ENCODE measurements around the gene NMT1. TPM values are rescaled to one million over a fixed set of nuclear protein-coding genes. Genes with fewer than 3 reads are reported as not detected.

The NMT1 gene
- total RNA-seq, 1 donor from 2014 or later, result 85.8 TPM

- H3K27ac Mint-ChIP-seq (ENCODE audit: unreplicated experiment), result no peak overlapping the region
- TF ChIP-seq CTCF (IDR thresholded peaks at IDR 0.05; ENCODE audit: unreplicated experiment), result no peak
- no peak overlapping the region for H3K4me3 Mint-ChIP-seq (ENCODE audit: unreplicated experiment)
- no peaks in the 10 kb centered on the region for H3K9me3 Mint-ChIP-seq (ENCODE audit: unreplicated experiment)
- H3K27me3 Mint-ChIP-seq (ENCODE audit: unreplicated experiment), result peaks cover 8% of the 10 kb centered on the region
- no peak for DNase-seq (ENCODE audit: low spot score)
- H3K36me3 Mint-ChIP-seq (ENCODE audit: low read depth, unreplicated experiment), result peaks cover 43% of the 10 kb centered on the region
- H3K4me1 Mint-ChIP-seq (ENCODE audit: unreplicated experiment), result peaks cover 11% of the 10 kb centered on the region
These were observed 45.0 kb downstream of the NMT1 start for GRCh38 chr17:45106096-45106495.

DNA sequence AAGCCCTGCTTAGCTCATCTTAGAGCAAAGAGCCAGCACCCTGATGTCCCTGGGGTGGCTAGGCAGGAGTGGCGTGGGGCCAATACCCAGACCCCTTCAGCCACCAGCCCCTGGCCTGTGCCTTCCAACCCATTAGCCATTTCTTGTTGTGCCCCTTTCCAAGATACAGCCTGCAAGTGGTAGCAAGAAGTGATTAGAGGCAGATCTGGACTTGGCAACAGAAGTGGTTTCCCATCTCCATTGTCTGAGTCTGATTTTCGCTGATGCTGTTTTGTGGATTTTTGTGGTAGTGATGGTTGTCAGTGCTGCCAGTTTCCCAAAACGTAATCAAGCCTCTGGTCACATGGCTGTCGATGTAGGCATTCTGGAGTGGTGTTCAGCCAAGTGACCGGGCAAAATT, 45.5 kb downstream of the NMT1 start:
- TF ChIP-seq CTCF (IDR thresholded peaks at IDR 0.05; ENCODE audit: unreplicated experiment), result no peak
- no peak for DNase-seq (ENCODE audit: low spot score)
- H3K4me1 Mint-ChIP-seq (ENCODE audit: unreplicated experiment), result peaks cover 13% of the 10 kb centered on the region
- peaks cover 9% of the 10 kb centered on the region for H3K27me3 Mint-ChIP-seq (ENCODE audit: unreplicated experiment)
- H3K9me3 Mint-ChIP-seq (ENCODE audit: unreplicated experiment), result no peaks in the 10 kb centered on the region
- no peak overlapping the region for H3K4me3 Mint-ChIP-seq (ENCODE audit: unreplicated experiment)
- peaks cover 42% of the 10 kb centered on the region for H3K36me3 Mint-ChIP-seq (ENCODE audit: low read depth, unreplicated experiment)
- H3K27ac Mint-ChIP-seq (ENCODE audit: unreplicated experiment), result no peak overlapping the region

DNA sequence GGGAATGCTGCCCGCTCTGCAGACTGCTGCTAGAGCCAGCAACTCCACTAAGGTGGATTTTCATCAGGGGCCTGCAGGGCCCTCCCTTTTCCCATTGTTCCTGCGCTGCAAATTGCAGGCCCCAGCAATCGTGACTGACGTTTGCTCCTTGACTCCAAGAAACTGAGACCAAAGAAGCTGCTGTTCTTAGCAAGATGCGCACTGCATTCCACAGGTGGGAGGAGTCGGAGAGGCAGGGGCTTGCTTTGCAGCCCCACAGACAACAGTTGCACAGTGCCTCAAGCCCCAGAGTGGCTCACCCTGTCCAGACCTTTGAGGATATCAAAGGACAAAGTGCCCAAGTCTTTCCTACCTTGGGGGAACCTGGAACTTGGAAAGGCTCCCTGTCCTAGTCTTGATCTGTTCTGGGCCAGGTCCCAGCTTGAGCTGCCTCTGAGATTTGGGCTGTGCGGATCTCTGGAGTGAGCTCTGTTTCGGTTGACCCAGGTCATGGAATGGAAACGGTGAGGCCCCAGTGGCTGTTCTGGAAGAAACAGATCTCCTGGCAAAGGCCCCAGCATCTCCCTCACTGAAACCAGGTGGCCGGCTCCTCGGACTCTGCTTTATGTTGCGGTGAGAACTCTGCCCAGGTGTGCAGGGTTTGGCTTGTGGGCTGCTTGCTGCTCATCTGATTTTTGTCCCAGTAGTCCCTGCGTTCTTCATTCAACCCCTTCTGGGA, 46.3 kb downstream of the NMT1 start:
- Mint-ChIP-seq H3K36me3 (ENCODE audit: low read depth, unreplicated experiment) (peaks cover 34% of the 10 kb centered on the region), H3K4me1 (ENCODE audit: unreplicated experiment) (peaks cover 13% of the 10 kb centered on the region), H3K4me3 (ENCODE audit: unreplicated experiment) (no peak overlapping the region), H3K27ac (ENCODE audit: unreplicated experiment) (no peak overlapping the region), H3K27me3 (ENCODE audit: unreplicated experiment) (peaks cover 9% of the 10 kb centered on the region), H3K9me3 (ENCODE audit: unreplicated experiment) (no peaks in the 10 kb centered on the region)
- no peak for DNase-seq (ENCODE audit: low spot score)
- no peak for TF ChIP-seq CTCF (IDR thresholded peaks at IDR 0.05; ENCODE audit: unreplicated experiment)

DNA sequence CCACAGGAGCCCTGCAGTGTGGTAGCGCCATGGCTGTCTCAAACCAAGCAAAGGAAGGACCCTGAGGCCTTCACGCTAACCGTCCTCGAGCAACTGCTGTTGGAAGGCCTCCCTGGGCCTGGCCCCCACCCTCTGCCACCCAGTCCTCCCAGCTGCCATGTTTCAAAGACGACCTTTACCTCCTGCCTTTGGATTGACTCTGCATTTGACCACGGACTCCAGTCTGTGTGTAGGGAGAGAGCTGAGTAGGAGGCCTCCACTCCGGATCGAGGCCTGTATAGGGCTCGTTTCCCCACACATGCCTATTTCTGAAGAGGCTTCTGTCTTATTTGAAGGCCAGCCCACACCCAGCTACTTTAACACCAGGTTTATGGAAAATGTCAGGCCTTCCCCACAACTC, 46.9 kb downstream of the NMT1 start:
- Mint-ChIP-seq H3K4me1 (ENCODE audit: unreplicated experiment) (peaks cover 13% of the 10 kb centered on the region), H3K9me3 (ENCODE audit: unreplicated experiment) (no peaks in the 10 kb centered on the region), H3K36me3 (ENCODE audit: low read depth, unreplicated experiment) (peaks cover 30% of the 10 kb centered on the region), H3K27me3 (ENCODE audit: unreplicated experiment) (peaks cover 9% of the 10 kb centered on the region), H3K27ac (ENCODE audit: unreplicated experiment) (no peak overlapping the region), H3K4me3 (ENCODE audit: unreplicated experiment) (no peak overlapping the region)
- DNase-seq (ENCODE audit: low spot score), result no peak
- TF ChIP-seq CTCF (IDR thresholded peaks at IDR 0.05; ENCODE audit: unreplicated experiment), result no peak

Measured in endothelial cell (in vitro differentiated cells).